GM15510 (cell line): ENCODE measurements around the gene ZMYM2.

Experiments
- POLR2A ChIP-seq: IDR thresholded peaks from 3 replicates; pipeline ENCODE4 v1.6.1; 2011; ENCODE audit warnings: borderline replicate concordance; ENCODE audit not compliant: insufficient read length; ENCODE audit errors: extremely low read depth

The ZMYM2 gene

GRCh38 chr13:20102525-20103180, 144.1 kb downstream of the ZMYM2 start:
- TF ChIP-seq POLR2A, result no peak

GRCh38 chr13:20105161-20105689, 146.7 kb downstream of the ZMYM2 start:
- no peak for TF ChIP-seq POLR2A

- TF ChIP-seq POLR2A, result no peak
Observed at GRCh38 chr13:20106742-20107141, 148.2 kb downstream of the ZMYM2 start.

- TF ChIP-seq POLR2A, result no peak
Observed at GRCh38 chr13:20109037-20109436, 150.5 kb downstream of the ZMYM2 start.

DNA sequence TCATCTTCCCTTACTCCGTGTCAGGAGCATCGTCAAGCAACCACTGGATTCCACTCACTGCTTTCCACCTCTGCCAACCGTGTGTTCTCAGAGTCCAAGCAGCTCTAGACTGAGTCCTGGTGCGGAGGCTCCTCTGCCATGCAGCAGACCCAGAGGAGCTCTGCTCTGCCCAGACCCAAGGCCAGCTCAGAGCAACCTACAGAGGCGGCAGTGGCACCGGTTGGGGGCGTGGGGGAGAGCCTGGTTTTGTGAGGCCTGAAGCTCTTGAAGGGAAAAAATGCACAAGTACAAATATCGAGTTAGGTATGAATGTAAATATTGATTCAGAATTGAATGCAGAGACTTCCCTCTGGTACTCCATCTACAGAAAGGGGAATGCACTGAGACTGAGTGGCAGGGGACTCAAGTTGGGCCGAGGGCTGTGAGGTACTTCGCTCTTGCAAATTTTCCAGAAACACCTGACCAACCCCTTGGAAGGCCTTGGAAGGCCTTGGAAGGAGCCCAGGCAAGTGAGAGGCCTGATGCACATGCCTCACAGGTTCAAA, 155.6 kb downstream of the ZMYM2 start:
- no peak for TF ChIP-seq POLR2A

DNA sequence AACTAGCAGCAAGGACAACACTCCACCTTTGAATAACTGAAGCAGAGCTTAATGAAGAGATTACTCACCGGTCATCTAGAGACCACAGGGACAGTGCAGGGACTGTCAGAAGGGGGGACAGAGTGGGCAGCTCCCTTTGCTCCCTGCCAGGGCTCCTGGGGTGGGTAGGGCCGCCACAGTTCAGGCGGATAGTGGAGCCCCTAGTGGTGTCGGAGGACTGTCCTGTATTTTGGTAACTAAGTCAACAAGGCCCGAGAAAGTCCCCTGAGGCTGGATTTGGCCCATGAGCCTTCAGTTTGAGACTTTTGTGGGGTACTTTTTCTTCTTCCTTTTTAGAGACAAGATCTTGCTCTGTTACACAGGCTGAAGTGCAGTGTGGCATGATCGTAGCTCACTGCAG, 157.7 kb downstream of the ZMYM2 start:
- TF ChIP-seq POLR2A, result no peak

GRCh38 chr13:20118268-20119140, 160.0 kb downstream of the ZMYM2 start:
- TF ChIP-seq POLR2A, result no peak

GRCh38 chr13:20119960-20120359, 161.4 kb downstream of the ZMYM2 start:
- TF ChIP-seq POLR2A, result no peak

GRCh38 chr13:20121159-20121525, 162.6 kb downstream of the ZMYM2 start:
- TF ChIP-seq POLR2A, result no peak

DNA sequence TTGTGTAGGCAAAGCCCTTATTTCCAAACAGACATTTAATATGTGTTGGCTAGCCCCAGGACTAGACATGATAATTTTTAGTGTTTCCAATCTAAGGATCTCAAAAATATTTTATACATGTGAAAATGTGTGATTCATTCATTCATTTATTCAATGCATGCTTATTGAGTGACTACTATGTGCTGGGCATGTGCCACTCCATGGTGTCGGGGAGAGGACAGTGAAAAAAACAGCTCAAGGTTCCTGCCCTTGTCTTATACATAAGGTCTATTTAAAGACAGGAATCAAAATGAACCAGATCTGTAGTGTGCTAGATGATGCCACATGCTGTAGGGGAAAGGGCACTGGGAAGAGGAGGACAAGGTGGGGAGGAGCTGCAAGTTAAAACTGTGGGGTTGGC, 165.8 kb downstream of the ZMYM2 start:
- TF ChIP-seq POLR2A, result no peak

GRCh38 chr13:20125129-20125782, 166.7 kb downstream of the ZMYM2 start:
- no peak for TF ChIP-seq POLR2A

- TF ChIP-seq POLR2A, result no peak
Observed at GRCh38 chr13:20125783-20126165, 167.2 kb downstream of the ZMYM2 start.

GRCh38 chr13:20126541-20127261, 168.2 kb downstream of the ZMYM2 start:
- TF ChIP-seq POLR2A, result no peak

- TF ChIP-seq POLR2A, result no peak
Observed at GRCh38 chr13:20127262-20127561, 168.7 kb downstream of the ZMYM2 start.

DNA sequence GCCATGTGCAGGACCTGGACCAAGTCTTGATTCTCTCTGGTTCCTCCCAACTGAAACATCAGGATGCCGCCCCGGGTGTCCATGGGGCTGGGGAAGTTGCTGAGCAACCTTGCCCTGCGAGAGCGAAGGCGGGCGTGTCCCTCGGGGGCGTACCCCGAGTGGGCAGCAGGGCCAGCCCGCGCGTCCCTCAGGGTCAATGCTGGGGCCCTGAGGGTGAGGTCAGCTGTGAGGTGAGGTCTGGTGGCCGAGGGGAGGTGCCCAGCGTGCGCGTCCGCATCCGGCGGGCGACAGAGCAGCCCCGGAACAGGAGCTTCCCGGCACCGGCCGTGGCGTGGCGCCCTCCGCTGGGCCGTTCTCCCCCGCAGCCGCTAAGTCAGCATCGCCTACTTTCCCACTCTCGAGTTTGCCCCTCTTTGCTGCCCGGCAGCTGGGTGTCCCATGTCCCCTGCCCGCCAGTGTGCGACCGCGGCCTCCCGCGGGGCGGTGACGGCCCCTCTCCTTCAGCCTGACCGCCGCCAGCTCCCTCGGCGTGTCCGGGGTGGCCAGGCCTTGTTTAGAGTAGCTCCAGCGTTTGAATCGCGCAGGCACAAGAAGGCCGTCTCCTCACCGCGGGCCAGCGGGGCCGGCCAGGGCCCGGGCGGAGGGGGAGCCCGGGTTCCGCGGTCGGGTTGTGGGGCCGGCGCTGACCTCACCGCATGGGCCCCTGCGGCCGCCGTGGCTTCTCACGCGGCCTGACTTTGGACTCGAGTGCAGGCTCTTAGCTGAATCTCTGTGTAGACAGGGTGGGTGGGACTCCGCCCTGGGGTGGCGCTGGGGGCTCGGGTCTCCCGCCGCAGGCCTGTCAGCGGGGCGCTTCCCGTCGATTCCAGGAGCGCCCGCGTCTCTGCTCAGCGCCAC, 169.3 kb downstream of the ZMYM2 start:
- TF ChIP-seq POLR2A, result peak; percentile 59
